PC-3 (cell line): ENCODE results near the gene PDIK1L. TPM values are rescaled to one million over a fixed set of nuclear protein-coding genes. Genes with fewer than 3 reads are reported as not detected.
A peak's percentile ranks its signal among the peaks of the same experiment; 100 is the strongest.

Experiments used
- ATAC-seq: fragments of 200-7000 bp; cut with Tn5 transposase; 2 replicates; pipeline ENCODE4 v1.9.1; 2020; ENCODE audit warnings: mild to moderate bottlenecking, moderate library complexity
- BruUV-seq: library from RNA; stranded (reverse); fragments of 400-500 nt; replicated peaks from 2 replicates; lab custom pipeline; 2021; lab: Mats Ljungman, UMichigan
- CTCF ChIA-PET: fragments of 300-600 bp; sonication (Branson Sonifier 250); formaldehyde crosslinking; loops from one replicate; lab custom pipeline; 2022; ENCODE audit warnings: antibody characterized with exemption; lab: Charles Lee
- POLR2A ChIA-PET: fragments of 300-600 bp; sonication (Branson Sonifier 250); formaldehyde crosslinking; loops from one replicate; lab custom pipeline; 2022; ENCODE audit warnings: antibody characterized with exemption; ENCODE audit not compliant: unreplicated experiment; lab: Charles Lee
- DNase-seq: peaks from one replicate; pipeline ENCODE4 v3.0.0-alpha.2; 2015
- H2AFZ ChIP-seq: fragments of 300-600 bp; sonication (generic); 2 replicates; pipeline ENCODE4 v1.6.0; 2016; ENCODE audit warnings: antibody characterized with exemption, low read length
- H3F3A ChIP-seq: fragments of 300-600 bp; sonication (generic); one replicate; pipeline ENCODE4 v1.6.0; 2017; ENCODE audit warnings: antibody characterized with exemption, low read length, control low read depth, mild to moderate bottlenecking; ENCODE audit not compliant: unreplicated experiment
- H3K27ac ChIP-seq: fragments of 300-600 bp; sonication (generic); 2 replicates; pipeline ENCODE4 v1.5.1; 2016; ENCODE audit warnings: mild to moderate bottlenecking, low read length
- H3K27me3 ChIP-seq: fragments of 300-600 bp; sonication (generic); 2 replicates; pipeline ENCODE4 v1.6.1; 2016; ENCODE audit warnings: low read length, mixed read lengths
- H3K36me3 ChIP-seq: fragments of 300-600 bp; sonication (generic); 2 replicates; pipeline ENCODE4 v1.6.1; 2016; ENCODE audit warnings: low read depth, mixed run types, low read length, mixed read lengths
- H3K4me1 ChIP-seq: fragments of 300-600 bp; sonication (generic); 2 replicates; pipeline ENCODE4 v1.5.1; 2016; ENCODE audit warnings: low read length; ENCODE audit not compliant: insufficient read depth
- H3K4me2 ChIP-seq: fragments of 300-600 bp; sonication (generic); 2 replicates; pipeline ENCODE4 v1.6.0; 2016; ENCODE audit warnings: low read length
- H3K4me3 ChIP-seq: fragments of 300-600 bp; sonication (generic); 2 replicates; pipeline ENCODE4 v1.5.1; 2016; ENCODE audit warnings: mild to moderate bottlenecking, low read length, mixed read lengths
- H3K79me2 ChIP-seq: fragments of 300-600 bp; sonication (generic); 2 replicates; pipeline ENCODE4 v1.6.1; 2017; ENCODE audit warnings: low read length, mixed read lengths
- H3K9ac ChIP-seq: fragments of 300-600 bp; sonication (generic); 2 replicates; pipeline ENCODE4 v1.6.0; 2016; ENCODE audit warnings: mild to moderate bottlenecking, low read length
- H3K9me2 ChIP-seq: fragments of 300-600 bp; sonication (generic); replicated peaks from 2 replicates; pipeline ENCODE4 v1.6.1; 2016; ENCODE audit warnings: mixed run types, low read length, mixed read lengths
- H3K9me3 ChIP-seq: fragments of 300-600 bp; sonication (generic); 2 replicates; pipeline ENCODE4 v1.6.1; 2016; ENCODE audit warnings: low read length, mixed read lengths
- H4K20me1 ChIP-seq: fragments of 300-600 bp; sonication (generic); 2 replicates; pipeline ENCODE4 v1.6.1; 2016; ENCODE audit warnings: low read length, mixed read lengths
- EZH2 ChIP-seq: fragments of 300-600 bp; sonication (generic); IDR thresholded peaks from one replicate; pipeline ENCODE4 v1.6.1; 2017; ENCODE audit warnings: antibody characterized with exemption, mild to moderate bottlenecking, low read length; ENCODE audit not compliant: unreplicated experiment
- EZH2phosphoT487 ChIP-seq: fragments of 300-600 bp; sonication (generic); IDR thresholded peaks from 2 replicates; pipeline ENCODE4 v1.6.1; 2018; ENCODE audit warnings: mild to moderate bottlenecking, antibody characterized with exemption, low read length, borderline replicate concordance
- intact Hi-C: fragments of 100-400 bp; cut with micrococcal nuclease; formaldehyde crosslinking; loops from 2 replicates; pipeline ENCODE4 v1.9.0; 2023
- total RNA-seq: library from RNA; depleted of rRNA; stranded (reverse); fragments of >200 nt; gene quantifications from 2 replicates; pipeline ENCODE4 v1.2.3, GENCODE V29; 2014
- TF ChIP-seq, protein P1 (sequence below): fragments of 300-600 bp; sonication (generic); conservative IDR thresholded peaks from 2 replicates; pipeline ENCODE4 v1.5.1; 2017; ENCODE audit warnings: antibody characterized with exemption, low read depth, mild to moderate bottlenecking, low read length

The PDIK1L gene
- total RNA-seq, 1 experiment from 2014 or later = 5.2 TPM

DNA sequence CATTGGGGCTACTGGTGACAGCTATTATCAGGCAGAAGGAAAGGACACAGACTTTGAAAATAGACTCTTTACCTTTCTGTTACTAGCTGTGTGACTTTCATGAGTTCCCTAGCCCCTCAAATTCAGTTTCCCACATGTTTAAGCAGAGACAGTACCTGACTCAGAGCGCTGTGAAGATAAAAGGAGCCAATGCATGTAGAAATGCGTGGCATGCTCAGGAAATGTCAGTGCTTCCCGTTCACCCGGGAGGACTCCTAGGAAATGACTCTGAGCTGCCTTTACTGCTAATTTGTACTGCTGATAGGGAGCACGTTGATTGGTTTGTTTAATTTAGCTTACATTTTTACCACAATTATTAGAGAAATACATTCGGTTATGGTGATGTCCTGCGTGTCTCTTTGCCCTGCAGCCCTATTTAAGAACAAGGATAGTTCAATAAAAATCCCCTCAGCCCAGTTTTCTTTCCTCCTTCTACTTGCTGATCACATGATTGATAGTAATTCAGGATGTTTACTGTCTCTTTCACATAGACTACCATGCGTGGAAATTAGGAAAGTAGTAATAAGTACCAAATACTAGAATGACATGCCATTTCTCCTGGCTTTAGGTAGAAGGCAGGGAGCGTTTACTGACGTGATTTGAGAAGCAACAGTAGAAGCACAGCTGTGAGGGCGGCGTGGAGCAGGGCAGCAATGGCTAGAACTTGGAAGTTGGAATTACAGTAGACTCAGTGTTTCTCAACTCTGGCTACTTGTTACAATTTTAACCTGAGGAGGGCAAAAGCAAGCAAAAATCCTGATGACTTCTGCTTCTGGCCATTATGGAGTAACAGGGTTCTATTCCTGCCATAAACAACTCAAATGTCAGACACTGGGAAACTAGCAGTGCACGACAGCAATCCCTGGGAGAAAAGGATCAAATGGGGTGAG is 15.9 kb downstream of the PDIK1L start:
- TF ChIP-seq, protein P1, sequence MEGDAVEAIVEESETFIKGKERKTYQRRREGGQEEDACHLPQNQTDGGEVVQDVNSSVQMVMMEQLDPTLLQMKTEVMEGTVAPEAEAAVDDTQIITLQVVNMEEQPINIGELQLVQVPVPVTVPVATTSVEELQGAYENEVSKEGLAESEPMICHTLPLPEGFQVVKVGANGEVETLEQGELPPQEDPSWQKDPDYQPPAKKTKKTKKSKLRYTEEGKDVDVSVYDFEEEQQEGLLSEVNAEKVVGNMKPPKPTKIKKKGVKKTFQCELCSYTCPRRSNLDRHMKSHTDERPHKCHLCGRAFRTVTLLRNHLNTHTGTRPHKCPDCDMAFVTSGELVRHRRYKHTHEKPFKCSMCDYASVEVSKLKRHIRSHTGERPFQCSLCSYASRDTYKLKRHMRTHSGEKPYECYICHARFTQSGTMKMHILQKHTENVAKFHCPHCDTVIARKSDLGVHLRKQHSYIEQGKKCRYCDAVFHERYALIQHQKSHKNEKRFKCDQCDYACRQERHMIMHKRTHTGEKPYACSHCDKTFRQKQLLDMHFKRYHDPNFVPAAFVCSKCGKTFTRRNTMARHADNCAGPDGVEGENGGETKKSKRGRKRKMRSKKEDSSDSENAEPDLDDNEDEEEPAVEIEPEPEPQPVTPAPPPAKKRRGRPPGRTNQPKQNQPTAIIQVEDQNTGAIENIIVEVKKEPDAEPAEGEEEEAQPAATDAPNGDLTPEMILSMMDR = no peak
- TF ChIP-seq EZH2 (no peak), EZH2phosphoT487 (no peak)
- H4K20me1 ChIP-seq = no peaks in the 10 kb centered on the region
- POLR2A ChIA-PET = no interaction called here
- intact Hi-C loops = loop anchor here (2.0 kb wide), 1 partner anchor 17 kb away; no protein-coding TSS in a partner anchor
- peak overlapping the region; percentile 76 for H3K4me2 ChIP-seq
- peaks cover 54% of the 10 kb centered on the region for H3K4me1 ChIP-seq
- no peaks in the 10 kb centered on the region for H3K9me2 ChIP-seq
- ATAC-seq = no peak
- peak overlapping the region; percentile 21; the same call in 1 of the 2 replicates for H3K4me3 ChIP-seq
- peaks cover 25% of the 10 kb centered on the region for H3K79me2 ChIP-seq
- no peak overlapping the region for H2AFZ ChIP-seq
- CTCF ChIA-PET = interaction anchor here (0.7 kb wide), 1 partner anchor 235 kb away, joined by 3 read pairs; no protein-coding TSS in a partner anchor
- BruUV-seq = no TSS peak
- peak overlapping the region; percentile 94 for H3K27ac ChIP-seq
- H3K36me3 ChIP-seq = no peaks in the 10 kb centered on the region
- H3F3A ChIP-seq = peaks cover 7% of the 10 kb centered on the region
- no peaks in the 10 kb centered on the region for H3K9me3 ChIP-seq
- DNase-seq = no peak
- peak overlapping the region; percentile 55 for H3K9ac ChIP-seq
- no peaks in the 10 kb centered on the region for H3K27me3 ChIP-seq

DNA sequence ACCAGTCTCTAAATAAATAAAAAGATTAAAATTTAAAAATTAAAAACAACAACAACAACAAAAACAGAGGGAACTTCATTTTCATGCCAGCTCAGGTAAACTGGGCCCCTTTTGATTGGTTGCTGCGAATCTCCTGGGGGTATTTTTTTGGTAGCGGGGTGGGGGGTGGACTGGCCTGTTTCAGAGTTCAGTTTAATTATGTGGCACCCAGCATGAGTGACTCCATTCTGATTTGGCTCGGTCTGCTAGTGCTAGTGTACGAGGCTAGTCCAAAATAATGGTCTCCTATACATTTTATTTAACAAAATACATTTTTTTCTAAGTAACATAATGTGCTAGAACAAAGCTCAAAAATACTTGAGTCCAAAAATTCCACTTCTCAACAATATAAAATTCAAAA is 18.2 kb downstream of the PDIK1L start:
- Histone ChIP-seq H2AFZ (no peak overlapping the region), H3K9me2 (no peaks in the 10 kb centered on the region), H4K20me1 (no peaks in the 10 kb centered on the region), H3K4me1 (peaks cover 32% of the 10 kb centered on the region), H3K9ac (no peak overlapping the region), H3K36me3 (no peaks in the 10 kb centered on the region), H3F3A (peaks cover 4% of the 10 kb centered on the region), H3K27me3 (no peaks in the 10 kb centered on the region), H3K79me2 (peaks cover 12% of the 10 kb centered on the region), H3K4me2 (no peak overlapping the region), H3K4me3 (no peak overlapping the region), H3K27ac (no peak overlapping the region), H3K9me3 (no peaks in the 10 kb centered on the region)
- BruUV-seq = no TSS peak
- CTCF ChIA-PET = no interaction called here
- no peak for DNase-seq
- ATAC-seq = no peak
- no peak for TF ChIP-seq EZH2phosphoT487
- no peak for TF ChIP-seq EZH2
- TF ChIP-seq, protein P1 = no peak
- intact Hi-C loops = no loop called here
- POLR2A ChIA-PET = no interaction called here

GRCh38 chr1:26130695-26131094 is 19.1 kb downstream of the PDIK1L start:
- no peak overlapping the region for H3K4me2 ChIP-seq
- no peaks in the 10 kb centered on the region for H3K36me3 ChIP-seq
- no peaks in the 10 kb centered on the region for H4K20me1 ChIP-seq
- H3K27ac ChIP-seq = no peak overlapping the region
- no peak overlapping the region for H3K4me3 ChIP-seq
- no peaks in the 10 kb centered on the region for H3K9me3 ChIP-seq
- no peaks in the 10 kb centered on the region for H3K27me3 ChIP-seq
- peaks cover 4% of the 10 kb centered on the region for H3F3A ChIP-seq
- ChIA-PET POLR2A (no interaction called here), CTCF (no interaction called here)
- no peak overlapping the region for H2AFZ ChIP-seq
- BruUV-seq = no TSS peak
- peaks cover 3% of the 10 kb centered on the region for H3K79me2 ChIP-seq
- no peak for TF ChIP-seq EZH2
- TF ChIP-seq, protein P1 = no peak
- no peak for TF ChIP-seq EZH2phosphoT487
- ATAC-seq (no peak), DNase-seq (no peak)
- peaks cover 23% of the 10 kb centered on the region for H3K4me1 ChIP-seq
- H3K9me2 ChIP-seq = no peaks in the 10 kb centered on the region
- H3K9ac ChIP-seq = no peak overlapping the region
- intact Hi-C loops = no loop called here
